Neural cell (in vitro differentiated cells): ENCODE results near the gene ZNF281. TPM values are rescaled to one million over a fixed set of nuclear protein-coding genes. Genes with fewer than 3 reads are reported as not detected.

Source experiments
- H2AFZ ChIP-seq: fragments of 200-600, 300-800 bp; sonication (generic), shearing (Covaris generic); 2 replicates; pipeline ENCODE4 v1.6.0; 2014; ENCODE audit warnings: low read depth, mild to moderate bottlenecking, antibody characterized with exemption, low read length, moderate library complexity
- H3F3A ChIP-seq: fragments of 200-600 bp; shearing (Covaris generic); 2 replicates; pipeline ENCODE4 v1.6.1; 2016; ENCODE audit warnings: mild to moderate bottlenecking, moderate library complexity, mixed read lengths, antibody characterized with exemption, low read length; ENCODE audit not compliant: insufficient read depth, poor library complexity, severe bottlenecking
- H3K27ac ChIP-seq: fragments of 200-600, 300-800 bp; sonication (generic), shearing (Covaris generic); 2 replicates; pipeline ENCODE4 v1.5.1; 2014; ENCODE audit warnings: mild to moderate bottlenecking, low read length, moderate library complexity
- H3K27me3 ChIP-seq: fragments of 300-800, 200-600 bp; sonication (generic), shearing (Covaris generic); 2 replicates; pipeline ENCODE4 v1.6.0; 2014; ENCODE audit warnings: mild to moderate bottlenecking, low read depth, low read length, moderate library complexity; ENCODE audit not compliant: insufficient read depth
- H3K36me3 ChIP-seq: fragments of 300-800, 200-600 bp; sonication (generic), shearing (Covaris generic); 2 replicates; pipeline ENCODE4 v1.5.1; 2014; ENCODE audit warnings: mild to moderate bottlenecking, antibody characterized with exemption, low read length, moderate library complexity; ENCODE audit not compliant: insufficient read depth
- H3K4me2 ChIP-seq: fragments of 300-800, 200-600 bp; sonication (generic), shearing (Covaris generic); 2 replicates; pipeline ENCODE4 v1.6.0; 2014; ENCODE audit warnings: mild to moderate bottlenecking, low read length
- H3K4me3 ChIP-seq: fragments of 300-800, 200-600 bp; sonication (generic), shearing (Covaris generic); 2 replicates; pipeline ENCODE4 v1.5.1; 2014; ENCODE audit warnings: mild to moderate bottlenecking, low read length, moderate library complexity
- H3K79me2 ChIP-seq: fragments of 200-600 bp; shearing (Covaris generic); replicated peaks from 2 replicates; pipeline ENCODE4 v1.6.0; 2014; ENCODE audit warnings: mild to moderate bottlenecking, low read length, moderate library complexity; ENCODE audit not compliant: insufficient read depth
- H3K9ac ChIP-seq: fragments of 300-800, 200-600 bp; sonication (generic), shearing (Covaris generic); 2 replicates; pipeline ENCODE4 v1.6.1; 2016; ENCODE audit warnings: mild to moderate bottlenecking, low read length, mixed read lengths
- H3K9me2 ChIP-seq: fragments of 200-600 bp; shearing (Covaris generic); 2 replicates; pipeline ENCODE4 v1.6.1; 2016; ENCODE audit warnings: mild to moderate bottlenecking, low read length, mixed read lengths; ENCODE audit not compliant: insufficient read depth
- H3K9me3 ChIP-seq: fragments of 200-600, 300-800 bp; sonication (generic), shearing (Covaris generic); 2 replicates; pipeline ENCODE4 v1.6.1; 2016; ENCODE audit warnings: mild to moderate bottlenecking, mixed run types, low read length, moderate library complexity, mixed read lengths
- H4K20me1 ChIP-seq: fragments of 200-600 bp; shearing (Covaris generic); 2 replicates; pipeline ENCODE4 v1.6.1; 2016; ENCODE audit warnings: mild to moderate bottlenecking, mixed run types; ENCODE audit not compliant: insufficient read depth
- EP300 ChIP-seq: fragments of 450-650 bp; conservative IDR thresholded peaks from 2 replicates; pipeline ENCODE4 v1.6.1; 2014; ENCODE audit warnings: antibody characterized with exemption, mild to moderate bottlenecking, moderate library complexity; ENCODE audit not compliant: poor library complexity, severe bottlenecking
- EZH2 ChIP-seq: fragments of 200-600, 300-800 bp; shearing (Covaris generic), sonication (generic); IDR thresholded peaks from 2 replicates; pipeline ENCODE4 v1.6.1; 2014; ENCODE audit warnings: antibody characterized with exemption, low read length, borderline replicate concordance, mild to moderate bottlenecking; ENCODE audit not compliant: insufficient read depth, poor library complexity, severe bottlenecking
- MXI1 ChIP-seq: fragments of 450-650 bp; conservative IDR thresholded peaks from 2 replicates; pipeline ENCODE4 v1.6.1; 2014; ENCODE audit warnings: antibody characterized with exemption, mild to moderate bottlenecking; ENCODE audit not compliant: poor library complexity, severe bottlenecking
- POLR2AphosphoS5 ChIP-seq: IDR thresholded peaks from 2 replicates; pipeline ENCODE4 v1.6.1; 2012
- RAD21 ChIP-seq: fragments of 450-650 bp; conservative IDR thresholded peaks from 2 replicates; pipeline ENCODE4 v1.6.1; 2014; ENCODE audit warnings: antibody characterized with exemption, mild to moderate bottlenecking, moderate library complexity
- SMC3 ChIP-seq: fragments of 450-650 bp; conservative IDR thresholded peaks from 2 replicates; pipeline ENCODE4 v1.6.1; 2014; ENCODE audit warnings: antibody characterized with exemption, mild to moderate bottlenecking, moderate library complexity; ENCODE audit not compliant: poor library complexity
- TAF1 ChIP-seq: IDR thresholded peaks from 2 replicates; pipeline ENCODE4 v1.6.1; 2012; ENCODE audit warnings: low read depth
- polyA plus RNA-seq: library from polyadenylated mRNA; depleted of rRNA; stranded (reverse); fragments of >200 nt; gene quantifications from 2 replicates; pipeline ENCODE4 v1.2.3, GENCODE V29; 2014
- TF ChIP-seq, protein P1 (sequence below): fragments of 450-650 bp; IDR thresholded peaks from 2 replicates; pipeline ENCODE4 v1.5.1; 2014; ENCODE audit warnings: antibody characterized with exemption, mild to moderate bottlenecking, moderate library complexity; ENCODE audit not compliant: poor library complexity, severe bottlenecking
- TF ChIP-seq, protein P2 (sequence below): IDR thresholded peaks from 2 replicates; pipeline ENCODE4 v1.6.1; 2012; ENCODE audit warnings: borderline replicate concordance

ZNF281 gene
- polyA plus RNA-seq, 1 donor from 2014 or later = 23.9 TPM

DNA sequence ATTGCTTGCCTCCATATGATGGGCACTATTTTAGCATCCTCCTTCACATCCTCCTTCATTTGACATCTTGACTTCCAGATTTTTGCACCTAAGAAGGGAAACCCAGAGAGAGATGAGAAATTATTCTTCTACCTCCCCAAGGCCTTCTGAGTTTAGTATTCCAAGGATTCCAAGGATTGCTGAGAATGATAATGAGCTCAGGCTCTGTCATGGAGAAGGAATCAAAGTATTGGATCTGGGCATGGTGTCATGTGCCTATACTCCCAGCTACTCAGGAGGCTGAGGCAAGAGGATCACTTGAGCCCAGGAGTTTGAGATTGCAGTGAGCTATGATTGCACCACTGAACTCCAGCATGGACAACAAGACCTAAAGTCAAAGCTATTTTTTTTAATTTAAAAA is 26.6 kb upstream of the ZNF281 start:
- no peaks in the 10 kb centered on the region for H4K20me1 ChIP-seq
- H2AFZ ChIP-seq = no peak overlapping the region
- H3K4me2 ChIP-seq = no peak overlapping the region
- H3F3A ChIP-seq = no peaks in the 10 kb centered on the region
- H3K79me2 ChIP-seq = no peaks in the 10 kb centered on the region
- no peaks in the 10 kb centered on the region for H3K36me3 ChIP-seq
- no peaks in the 10 kb centered on the region for H3K9me2 ChIP-seq
- no peaks in the 10 kb centered on the region for H3K27me3 ChIP-seq
- H3K9ac ChIP-seq = no peak overlapping the region
- no peak overlapping the region for H3K27ac ChIP-seq
- TF ChIP-seq EZH2 (no peak), EP300 (no peak), MXI1 (no peak), POLR2AphosphoS5 (no peak), RAD21 (no peak), TAF1 (no peak), SMC3 (no peak)
- TF ChIP-seq, protein P1, sequence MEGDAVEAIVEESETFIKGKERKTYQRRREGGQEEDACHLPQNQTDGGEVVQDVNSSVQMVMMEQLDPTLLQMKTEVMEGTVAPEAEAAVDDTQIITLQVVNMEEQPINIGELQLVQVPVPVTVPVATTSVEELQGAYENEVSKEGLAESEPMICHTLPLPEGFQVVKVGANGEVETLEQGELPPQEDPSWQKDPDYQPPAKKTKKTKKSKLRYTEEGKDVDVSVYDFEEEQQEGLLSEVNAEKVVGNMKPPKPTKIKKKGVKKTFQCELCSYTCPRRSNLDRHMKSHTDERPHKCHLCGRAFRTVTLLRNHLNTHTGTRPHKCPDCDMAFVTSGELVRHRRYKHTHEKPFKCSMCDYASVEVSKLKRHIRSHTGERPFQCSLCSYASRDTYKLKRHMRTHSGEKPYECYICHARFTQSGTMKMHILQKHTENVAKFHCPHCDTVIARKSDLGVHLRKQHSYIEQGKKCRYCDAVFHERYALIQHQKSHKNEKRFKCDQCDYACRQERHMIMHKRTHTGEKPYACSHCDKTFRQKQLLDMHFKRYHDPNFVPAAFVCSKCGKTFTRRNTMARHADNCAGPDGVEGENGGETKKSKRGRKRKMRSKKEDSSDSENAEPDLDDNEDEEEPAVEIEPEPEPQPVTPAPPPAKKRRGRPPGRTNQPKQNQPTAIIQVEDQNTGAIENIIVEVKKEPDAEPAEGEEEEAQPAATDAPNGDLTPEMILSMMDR = no peak
- TF ChIP-seq, protein P2, sequence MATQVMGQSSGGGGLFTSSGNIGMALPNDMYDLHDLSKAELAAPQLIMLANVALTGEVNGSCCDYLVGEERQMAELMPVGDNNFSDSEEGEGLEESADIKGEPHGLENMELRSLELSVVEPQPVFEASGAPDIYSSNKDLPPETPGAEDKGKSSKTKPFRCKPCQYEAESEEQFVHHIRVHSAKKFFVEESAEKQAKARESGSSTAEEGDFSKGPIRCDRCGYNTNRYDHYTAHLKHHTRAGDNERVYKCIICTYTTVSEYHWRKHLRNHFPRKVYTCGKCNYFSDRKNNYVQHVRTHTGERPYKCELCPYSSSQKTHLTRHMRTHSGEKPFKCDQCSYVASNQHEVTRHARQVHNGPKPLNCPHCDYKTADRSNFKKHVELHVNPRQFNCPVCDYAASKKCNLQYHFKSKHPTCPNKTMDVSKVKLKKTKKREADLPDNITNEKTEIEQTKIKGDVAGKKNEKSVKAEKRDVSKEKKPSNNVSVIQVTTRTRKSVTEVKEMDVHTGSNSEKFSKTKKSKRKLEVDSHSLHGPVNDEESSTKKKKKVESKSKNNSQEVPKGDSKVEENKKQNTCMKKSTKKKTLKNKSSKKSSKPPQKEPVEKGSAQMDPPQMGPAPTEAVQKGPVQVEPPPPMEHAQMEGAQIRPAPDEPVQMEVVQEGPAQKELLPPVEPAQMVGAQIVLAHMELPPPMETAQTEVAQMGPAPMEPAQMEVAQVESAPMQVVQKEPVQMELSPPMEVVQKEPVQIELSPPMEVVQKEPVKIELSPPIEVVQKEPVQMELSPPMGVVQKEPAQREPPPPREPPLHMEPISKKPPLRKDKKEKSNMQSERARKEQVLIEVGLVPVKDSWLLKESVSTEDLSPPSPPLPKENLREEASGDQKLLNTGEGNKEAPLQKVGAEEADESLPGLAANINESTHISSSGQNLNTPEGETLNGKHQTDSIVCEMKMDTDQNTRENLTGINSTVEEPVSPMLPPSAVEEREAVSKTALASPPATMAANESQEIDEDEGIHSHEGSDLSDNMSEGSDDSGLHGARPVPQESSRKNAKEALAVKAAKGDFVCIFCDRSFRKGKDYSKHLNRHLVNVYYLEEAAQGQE = no peak
- H3K9me3 ChIP-seq = no peaks in the 10 kb centered on the region
- H3K4me3 ChIP-seq = no peak overlapping the region

- Histone ChIP-seq H3K27ac (no peak overlapping the region), H3K36me3 (no peaks in the 10 kb centered on the region), H3K79me2 (no peaks in the 10 kb centered on the region), H3K27me3 (no peaks in the 10 kb centered on the region), H3K9ac (no peak overlapping the region), H2AFZ (no peak overlapping the region), H3K4me2 (no peak overlapping the region), H3K4me3 (no peak overlapping the region), H3K9me2 (no peaks in the 10 kb centered on the region), H4K20me1 (no peaks in the 10 kb centered on the region), H3F3A (no peaks in the 10 kb centered on the region), H3K9me3 (no peaks in the 10 kb centered on the region)
- TF ChIP-seq EP300 = no peak
- TF ChIP-seq, protein P2 = no peak
- TF ChIP-seq EZH2 = no peak
- no peak for TF ChIP-seq SMC3
- TF ChIP-seq TAF1 = no peak
- TF ChIP-seq, protein P1 = no peak
- TF ChIP-seq RAD21 = no peak
- no peak for TF ChIP-seq MXI1
- TF ChIP-seq POLR2AphosphoS5 = no peak
Observed at GRCh38 chr1:200435200-200435780, 25.5 kb upstream of the ZNF281 start.
